Lower lobe of right lung (tissue), 2 donors: ENCODE data around the gene AEBP1. TPM values are rescaled to one million over a fixed set of nuclear protein-coding genes. Genes with fewer than 3 reads are reported as not detected.

ENCODE experiments used
- ATAC-seq, 2 donors: fragments of 200-7000 bp; cut with Tn5 transposase; one replicate each; pipeline ENCODE4 v1.9.1; 2020 to 2022; ENCODE audit warnings: mild to moderate bottlenecking in 2 of 2, moderate library complexity in 2 of 2
- DNase-seq: peaks from one replicate; pipeline ENCODE4 v3.0.0-alpha.2; 2020
- H3K27ac ChIP-seq: fragments of 200-600 bp; one replicate; pipeline ENCODE4 v1.8.0; 2022
- H3K27me3 ChIP-seq: fragments of 200-600 bp; one replicate; pipeline ENCODE4 v1.8.0; 2022; ENCODE audit warnings: low read depth
- H3K36me3 ChIP-seq: fragments of 200-600 bp; one replicate; pipeline ENCODE4 v1.8.0; 2022; ENCODE audit warnings: mild to moderate bottlenecking
- H3K4me1 ChIP-seq: fragments of 200-600 bp; one replicate; pipeline ENCODE4 v1.8.0; 2022
- H3K4me3 ChIP-seq: fragments of 200-600 bp; one replicate; pipeline ENCODE4 v1.8.0; 2022; ENCODE audit warnings: mild to moderate bottlenecking
- H3K9me3 ChIP-seq: fragments of 200-600 bp; one replicate; pipeline ENCODE4 v1.8.0; 2022
- intact Hi-C: fragments of 100-400 bp; cut with DNase I; formaldehyde crosslinking; loops from one replicate; pipeline ENCODE4 v1.11.0; 2022
- total RNA-seq: library from RNA; stranded (reverse); fragmentation: NEBNext Ultra II Directional; extraction: Animal tissue kit (Norgen Biotek cat#: 25700); gene quantifications from one replicate; pipeline ENCODE4 v1.2.1, GENCODE V29; 2021
- TF ChIP-seq, protein P1 (sequence below): fragments of 200-600 bp; IDR thresholded peaks from one replicate; pipeline ENCODE4 v1.8.0; 2022; ENCODE audit warnings: antibody characterized with exemption, mild to moderate bottlenecking
- donor health status: DM: no; HTN: yes; CAD: no; lungs with severe emphysema.

Gene AEBP1
- total RNA-seq, 1 donor from 2014 or later, result 82.5 TPM

DNA sequence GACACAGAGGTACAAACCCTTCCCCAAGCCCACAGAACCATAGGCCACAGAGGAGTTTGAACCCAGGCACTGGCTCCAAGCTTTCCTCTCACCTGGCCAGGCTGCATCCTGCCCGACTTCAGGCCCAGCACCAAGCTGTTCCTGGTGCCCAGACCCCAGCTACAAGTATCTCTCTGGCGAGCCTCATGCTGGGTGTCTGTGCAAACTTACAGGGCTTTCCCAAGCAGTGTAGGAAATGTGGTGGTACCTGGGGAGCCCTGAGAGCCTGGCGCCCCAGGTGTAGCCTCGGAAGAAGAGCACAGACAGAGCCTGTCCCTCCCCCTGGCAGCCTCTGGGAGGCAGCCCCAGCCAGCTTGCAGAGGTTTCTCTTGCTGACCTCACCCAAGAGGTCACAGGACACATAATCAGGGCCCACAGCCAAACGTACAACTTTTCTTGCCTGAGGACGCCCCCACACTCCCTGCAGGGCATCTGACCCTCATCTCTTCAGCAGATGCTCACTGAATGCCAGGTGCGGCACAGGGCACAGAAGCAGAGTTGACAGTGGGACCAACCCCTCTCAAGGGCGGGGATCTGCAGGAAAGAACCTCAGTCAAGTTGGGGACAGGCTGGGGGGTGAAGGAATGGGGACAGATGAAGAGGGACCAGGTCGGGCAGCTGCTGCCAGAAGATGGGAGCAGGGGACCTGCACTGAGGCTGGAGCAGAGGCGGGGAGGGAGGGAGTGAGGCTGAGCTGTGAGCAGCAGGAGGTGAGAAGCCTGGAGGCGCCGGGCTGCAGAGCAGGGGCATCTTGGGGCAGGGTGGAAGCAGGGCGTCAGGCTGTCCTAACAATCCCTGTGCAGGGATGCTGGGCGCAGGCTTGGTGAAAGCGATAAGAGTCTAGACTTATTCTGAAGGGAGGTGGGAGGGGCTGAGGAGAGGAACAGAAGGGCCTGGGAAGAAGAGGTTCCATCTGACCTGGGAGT, 53.3 kb downstream of the AEBP1 start:
- Histone ChIP-seq H3K9me3 (no peaks in the 10 kb centered on the region), H3K27me3 (no peaks in the 10 kb centered on the region), H3K36me3 (no peaks in the 10 kb centered on the region), H3K4me3 (no peak overlapping the region), H3K4me1 (no peaks in the 10 kb centered on the region), H3K27ac (no peak overlapping the region)
- intact Hi-C loops, result no loop called here
- ATAC-seq, result no peak
- no peak for DNase-seq
- TF ChIP-seq, protein P1, sequence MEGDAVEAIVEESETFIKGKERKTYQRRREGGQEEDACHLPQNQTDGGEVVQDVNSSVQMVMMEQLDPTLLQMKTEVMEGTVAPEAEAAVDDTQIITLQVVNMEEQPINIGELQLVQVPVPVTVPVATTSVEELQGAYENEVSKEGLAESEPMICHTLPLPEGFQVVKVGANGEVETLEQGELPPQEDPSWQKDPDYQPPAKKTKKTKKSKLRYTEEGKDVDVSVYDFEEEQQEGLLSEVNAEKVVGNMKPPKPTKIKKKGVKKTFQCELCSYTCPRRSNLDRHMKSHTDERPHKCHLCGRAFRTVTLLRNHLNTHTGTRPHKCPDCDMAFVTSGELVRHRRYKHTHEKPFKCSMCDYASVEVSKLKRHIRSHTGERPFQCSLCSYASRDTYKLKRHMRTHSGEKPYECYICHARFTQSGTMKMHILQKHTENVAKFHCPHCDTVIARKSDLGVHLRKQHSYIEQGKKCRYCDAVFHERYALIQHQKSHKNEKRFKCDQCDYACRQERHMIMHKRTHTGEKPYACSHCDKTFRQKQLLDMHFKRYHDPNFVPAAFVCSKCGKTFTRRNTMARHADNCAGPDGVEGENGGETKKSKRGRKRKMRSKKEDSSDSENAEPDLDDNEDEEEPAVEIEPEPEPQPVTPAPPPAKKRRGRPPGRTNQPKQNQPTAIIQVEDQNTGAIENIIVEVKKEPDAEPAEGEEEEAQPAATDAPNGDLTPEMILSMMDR, result no peak

DNA sequence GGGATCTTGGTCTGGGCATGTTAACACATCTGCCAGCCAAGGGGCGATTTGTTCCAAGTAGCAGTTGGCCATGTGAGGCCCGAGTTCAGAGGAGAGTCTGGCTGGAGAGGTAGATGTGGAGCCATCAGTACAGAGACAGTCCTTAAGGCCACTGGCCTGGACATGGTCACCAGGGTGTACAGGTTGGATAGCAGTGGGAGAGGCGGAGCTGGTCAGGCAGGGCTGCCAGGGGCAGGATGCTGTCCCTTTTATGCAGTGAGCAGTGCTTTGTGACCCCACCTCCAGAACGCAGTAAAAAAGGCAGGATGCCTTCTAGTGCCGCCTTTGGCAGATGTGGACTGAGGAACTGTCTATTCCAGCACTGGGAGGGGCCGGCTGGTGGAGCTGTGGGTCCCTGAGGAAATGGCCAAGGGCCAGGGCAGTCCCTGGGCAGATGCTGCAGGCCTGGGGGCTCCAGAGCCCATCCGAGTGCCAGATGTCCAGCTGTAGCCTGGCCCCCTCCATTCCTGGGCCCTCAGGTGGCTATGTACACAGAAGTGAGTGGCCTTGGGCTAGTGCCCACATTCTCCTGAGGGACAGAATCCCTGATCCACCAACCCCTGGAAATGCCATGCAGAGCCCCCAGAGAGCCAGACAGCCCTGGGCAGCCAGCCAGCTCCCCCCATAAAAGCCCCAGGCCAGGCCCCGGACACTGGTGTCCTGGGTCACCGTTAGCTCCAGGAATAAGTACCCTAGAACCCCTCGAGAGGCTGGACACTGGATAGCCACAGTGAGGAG, 54.1 kb downstream of the AEBP1 start:
- TF ChIP-seq, protein P1, result no peak
- ATAC-seq (no peak), DNase-seq (no peak)
- H3K27ac ChIP-seq, result no peak overlapping the region
- no peaks in the 10 kb centered on the region for H3K36me3 ChIP-seq
- intact Hi-C loops, result no loop called here
- no peak overlapping the region for H3K4me3 ChIP-seq
- H3K4me1 ChIP-seq, result no peaks in the 10 kb centered on the region
- no peaks in the 10 kb centered on the region for H3K27me3 ChIP-seq
- H3K9me3 ChIP-seq, result no peaks in the 10 kb centered on the region

DNA sequence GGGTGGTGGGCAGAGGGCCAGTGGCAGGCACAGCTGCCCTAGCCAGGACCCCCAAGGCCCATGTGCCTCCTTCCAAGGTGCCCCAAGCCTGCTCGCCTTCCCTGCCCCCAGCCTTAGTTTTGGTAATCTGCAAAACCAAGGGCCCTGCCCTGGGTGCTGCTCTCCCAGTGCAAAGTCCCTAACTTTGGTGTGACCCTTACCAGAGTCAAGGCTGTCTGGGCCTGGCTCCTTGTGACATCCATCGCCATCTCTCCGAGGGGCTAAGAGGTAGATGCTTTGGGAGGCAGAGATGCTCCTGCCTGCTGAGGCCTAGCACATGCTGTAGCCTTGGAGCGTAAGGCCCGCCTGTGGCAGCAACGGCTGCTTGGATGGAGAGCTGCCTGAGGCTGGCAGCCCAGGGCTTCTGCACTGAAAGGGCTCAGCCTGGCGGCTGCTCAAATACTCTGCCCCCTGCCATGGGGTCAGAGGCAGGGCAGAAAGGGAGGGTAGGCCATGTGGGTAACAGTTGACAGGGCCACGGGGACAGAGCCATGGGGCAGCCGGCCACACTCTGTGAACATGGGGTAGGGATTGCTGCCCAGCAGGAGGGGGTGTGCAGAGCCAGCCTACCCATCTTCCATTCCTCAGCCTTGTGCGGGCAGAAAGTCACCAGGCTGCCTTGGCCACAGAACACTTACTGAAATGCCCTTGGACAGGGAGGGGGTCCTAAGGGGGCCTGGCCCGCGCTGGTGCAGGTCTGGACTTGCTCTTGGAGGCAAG, 54.9 kb downstream of the AEBP1 start:
- Histone ChIP-seq H3K4me1 (no peaks in the 10 kb centered on the region), H3K9me3 (no peaks in the 10 kb centered on the region), H3K27me3 (no peaks in the 10 kb centered on the region), H3K4me3 (no peak overlapping the region), H3K27ac (no peak overlapping the region), H3K36me3 (no peaks in the 10 kb centered on the region)
- TF ChIP-seq, protein P1, result no peak
- DNase-seq (no peak), ATAC-seq (no peak)
- intact Hi-C loops, result no loop called here

DNA sequence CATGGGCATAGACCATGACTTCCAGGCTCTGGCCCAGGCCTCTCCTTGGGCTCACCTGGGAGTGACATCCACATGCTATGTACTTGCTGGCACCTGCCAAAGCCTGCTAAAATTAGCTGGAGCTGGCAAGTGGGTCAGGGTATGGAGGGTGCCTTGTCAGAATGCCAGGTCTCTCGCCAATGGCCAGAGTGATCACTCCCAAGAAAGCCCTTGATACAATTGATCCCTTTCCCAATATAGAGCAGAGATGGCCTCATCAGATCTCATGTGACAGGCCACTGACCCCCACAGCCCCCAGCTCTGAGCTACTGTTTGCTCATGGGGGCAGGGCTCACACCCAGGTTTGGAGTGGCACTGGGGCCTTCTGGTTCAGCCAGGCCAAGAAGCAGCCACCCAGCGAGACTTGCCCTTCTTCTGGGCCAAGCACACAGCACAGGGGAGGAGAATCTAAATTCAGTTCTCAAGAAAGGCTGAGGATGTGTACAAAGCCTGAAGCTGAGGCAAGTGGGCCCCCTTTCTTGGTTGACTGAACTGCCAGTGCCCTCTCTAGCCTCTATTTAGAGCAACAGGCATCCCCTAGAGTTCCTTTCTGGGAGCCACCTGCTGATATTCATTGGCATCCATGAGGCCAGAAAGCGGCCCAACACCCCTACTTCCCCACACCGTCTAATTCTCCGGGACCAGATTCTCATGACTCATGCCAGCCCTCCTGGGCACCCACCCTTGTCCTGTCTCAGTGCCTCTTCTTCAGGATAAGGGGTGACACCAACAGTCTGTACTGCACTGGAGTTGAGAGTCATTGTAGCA, 55.9 kb downstream of the AEBP1 start:
- no peak for DNase-seq

More for the DNA sequence above, 55.9 kb downstream of the AEBP1 start:
- H3K27ac ChIP-seq, result no peak overlapping the region
- TF ChIP-seq, protein P1, result no peak
- no peaks in the 10 kb centered on the region for H3K27me3 ChIP-seq
- intact Hi-C loops, result no loop called here
- H3K4me1 ChIP-seq, result no peaks in the 10 kb centered on the region
- no peaks in the 10 kb centered on the region for H3K36me3 ChIP-seq
- no peak overlapping the region for H3K4me3 ChIP-seq
- peak in 1 of 2 donors; percentile 40 for ATAC-seq
- no peaks in the 10 kb centered on the region for H3K9me3 ChIP-seq
